Measurements from ENCODE around the gene CSNK2B. TPM values are rescaled to one million over a fixed set of nuclear protein-coding genes. Genes with fewer than 3 reads are reported as not detected.

CSNK2B gene
- total RNA-seq, 2 experiments from 2014 or later, result 233 to 250 TPM

DNA sequence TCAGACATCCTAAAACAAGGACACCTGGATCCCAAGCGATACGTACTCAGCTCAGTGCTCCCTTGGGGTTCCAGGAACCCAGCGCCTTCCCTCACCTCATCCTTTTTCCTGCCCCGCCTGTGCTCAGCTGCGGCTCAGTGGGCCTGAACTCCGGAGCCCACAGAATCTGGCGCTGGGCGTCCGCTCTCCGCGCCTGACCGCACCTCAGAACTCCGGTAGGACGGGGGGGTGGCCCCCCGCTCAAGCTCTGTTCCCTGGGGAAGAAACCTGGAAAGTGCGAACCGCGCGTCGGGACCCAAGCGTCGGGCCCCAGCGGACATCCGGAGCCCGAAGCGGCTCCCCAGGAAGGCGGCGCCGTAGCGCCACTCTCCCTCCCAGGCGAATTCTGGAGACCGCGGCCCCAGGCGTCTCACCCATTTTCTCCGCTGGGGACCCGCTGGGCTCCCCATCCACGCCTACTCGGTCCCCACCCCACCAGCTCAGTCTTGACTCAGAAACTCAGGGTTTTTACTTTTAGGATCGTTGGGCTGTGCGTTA is 15.3 kb downstream of the CSNK2B start:
- H3K4me1 Mint-ChIP-seq (ENCODE audit: low read depth), result peaks cover 43% of the 10 kb centered on the region
- no peaks in the 10 kb centered on the region for H3K27me3 Mint-ChIP-seq (ENCODE audit: low read depth)
- peak overlapping the region; percentile 58 for H3K27ac Mint-ChIP-seq

GRCh38 chr6:31683591-31683990 is 17.7 kb downstream of the CSNK2B start:
- DNase-seq (no peak), ATAC-seq (no peak)
- H3K4me3 Mint-ChIP-seq, result no peak overlapping the region
- POLR2A ChIA-PET, result no interaction called here
- no peaks in the 10 kb centered on the region for H3K27me3 Mint-ChIP-seq (ENCODE audit: low read depth)
- no peaks in the 10 kb centered on the region for H3K9me3 Mint-ChIP-seq (ENCODE audit: insufficient read depth)
- H3K36me3 Mint-ChIP-seq (ENCODE audit: low read depth), result peaks cover 19% of the 10 kb centered on the region
- peaks cover 32% of the 10 kb centered on the region for H3K4me1 Mint-ChIP-seq (ENCODE audit: low read depth)
- H3K27ac Mint-ChIP-seq, result no peak overlapping the region
- CTCF ChIA-PET, result no interaction called here

More for the DNA sequence above, 15.3 kb downstream of the CSNK2B start:
- no peaks in the 10 kb centered on the region for H3K9me3 Mint-ChIP-seq (ENCODE audit: insufficient read depth)
- ATAC-seq (peak; percentile 77), DNase-seq (peak; percentile 45)
- H3K4me3 Mint-ChIP-seq, result peak overlapping the region; percentile 62
- ChIA-PET CTCF (interaction anchor here (0.8 to 2.2 kb wide), 12 partner anchors 9 to 217 kb away, joined by 3 to 25 read pairs (median 4); partner anchors contain the start of genes ABHD16A, DDAH2 and NEU1), POLR2A (interaction anchor here (0.7 to 1.3 kb wide), 4 partner anchors 21 to 136 kb away, joined by 3 to 4 read pairs (median 3); partner anchors contain the start of gene C6orf47)
- peaks cover 13% of the 10 kb centered on the region for H3K36me3 Mint-ChIP-seq (ENCODE audit: low read depth)

DNA sequence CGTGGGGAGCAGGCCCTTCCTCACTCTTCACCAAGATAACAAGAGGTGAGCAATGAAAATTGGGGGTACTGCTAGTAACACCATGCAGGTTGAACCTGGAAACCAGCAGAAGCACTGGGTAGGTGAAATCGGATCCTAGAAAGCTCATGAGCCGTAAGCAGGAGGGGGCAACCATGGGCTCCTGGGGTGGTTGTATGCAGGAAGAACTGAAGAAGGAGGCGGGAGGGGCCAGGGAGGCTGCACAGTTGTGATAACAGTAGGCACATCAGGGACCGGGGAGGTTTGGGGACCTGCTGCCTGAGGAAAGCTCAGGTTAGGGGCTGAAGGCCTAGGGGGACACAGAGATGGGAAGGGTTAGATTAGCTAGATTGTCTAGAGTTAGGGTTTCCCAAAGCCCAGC is 20.6 kb downstream of the CSNK2B start:
- ChIA-PET POLR2A (no interaction called here), CTCF (no interaction called here)
- Mint-ChIP-seq H3K36me3 (ENCODE audit: low read depth) (peaks cover 37% of the 10 kb centered on the region), H3K27me3 (ENCODE audit: low read depth) (no peaks in the 10 kb centered on the region), H3K9me3 (ENCODE audit: insufficient read depth) (no peaks in the 10 kb centered on the region), H3K4me1 (ENCODE audit: low read depth) (peaks cover 10% of the 10 kb centered on the region), H3K4me3 (no peak overlapping the region), H3K27ac (no peak overlapping the region)
- DNase-seq (no peak), ATAC-seq (no peak)

- ATAC-seq (no peak), DNase-seq (no peak)
- Mint-ChIP-seq H3K36me3 (ENCODE audit: low read depth) (peaks cover 36% of the 10 kb centered on the region), H3K4me3 (no peak overlapping the region), H3K27me3 (ENCODE audit: low read depth) (no peaks in the 10 kb centered on the region), H3K9me3 (ENCODE audit: insufficient read depth) (no peaks in the 10 kb centered on the region), H3K4me1 (ENCODE audit: low read depth) (peaks cover 4% of the 10 kb centered on the region), H3K27ac (no peak overlapping the region)
- CTCF ChIA-PET, result no interaction called here
- POLR2A ChIA-PET, result no interaction called here
Measured at GRCh38 chr6:31687321-31687720, 21.4 kb downstream of the CSNK2B start.

DNA sequence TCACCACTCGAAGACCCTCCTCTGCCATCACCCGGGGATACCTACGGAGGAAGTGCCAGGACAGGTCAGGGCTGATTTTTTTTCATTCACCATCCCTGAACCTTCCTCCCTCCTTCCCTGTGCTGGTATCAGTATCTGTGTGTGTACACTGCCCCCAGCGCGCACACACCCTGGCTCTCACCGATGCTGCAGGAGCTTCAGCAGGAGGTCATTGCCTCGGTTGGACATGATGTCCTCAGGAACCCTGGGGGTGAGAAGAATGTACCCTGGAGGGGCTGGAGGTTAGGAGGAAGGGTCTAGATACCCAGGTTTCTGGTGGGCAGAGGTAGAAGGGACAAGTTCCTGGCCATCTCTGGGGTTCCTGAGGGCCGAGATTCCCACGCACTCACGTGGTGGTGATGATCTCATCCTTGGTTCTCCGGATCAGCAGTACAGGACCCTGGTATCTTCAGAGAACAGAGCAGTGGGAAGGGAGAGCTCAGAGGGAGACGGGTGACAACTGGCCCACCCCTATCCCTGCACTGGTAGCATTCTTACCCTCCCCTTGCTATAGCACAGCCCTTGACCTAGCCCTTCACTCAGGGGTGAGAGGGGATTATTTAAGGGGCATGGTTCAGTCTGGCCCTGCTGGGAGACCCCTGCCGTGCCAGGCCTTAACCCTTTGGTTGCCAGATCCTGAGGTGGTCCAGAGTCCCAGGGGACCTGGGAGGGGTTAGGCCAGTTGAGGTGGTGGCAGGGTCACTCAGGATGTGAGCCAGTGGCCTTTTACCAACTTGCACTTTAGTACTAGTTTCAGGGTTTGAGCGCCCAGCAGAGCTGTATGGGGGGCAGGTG is 22.2 kb downstream of the CSNK2B start:
- ATAC-seq (no peak), DNase-seq (no peak)
- ChIA-PET POLR2A (no interaction called here), CTCF (interaction anchor here (1.1 kb wide), 1 partner anchor 82 kb away, joined by 3 read pairs; no protein-coding TSS in a partner anchor)
- Mint-ChIP-seq H3K9me3 (ENCODE audit: insufficient read depth) (no peaks in the 10 kb centered on the region), H3K27me3 (ENCODE audit: low read depth) (no peaks in the 10 kb centered on the region), H3K36me3 (ENCODE audit: low read depth) (peaks cover 40% of the 10 kb centered on the region), H3K4me3 (no peak overlapping the region), H3K4me1 (ENCODE audit: low read depth) (peaks cover 4% of the 10 kb centered on the region), H3K27ac (no peak overlapping the region)

- ATAC-seq, result no peak
- no peaks in the 10 kb centered on the region for H3K27me3 Mint-ChIP-seq (ENCODE audit: low read depth)
- ChIA-PET POLR2A (no interaction called here), CTCF (interaction anchor here (0.5 to 1.6 kb wide), 7 partner anchors 8 to 91 kb away, joined by 3 to 7 read pairs (median 3); partner anchors contain the start of gene LY6G5C)
- H3K27ac Mint-ChIP-seq, result no peak overlapping the region
- DNase-seq, result no peak
- H3K36me3 Mint-ChIP-seq (ENCODE audit: low read depth), result peaks cover 40% of the 10 kb centered on the region
- no peak overlapping the region for H3K4me3 Mint-ChIP-seq
- H3K4me1 Mint-ChIP-seq (ENCODE audit: low read depth), result peaks cover 4% of the 10 kb centered on the region
- H3K9me3 Mint-ChIP-seq (ENCODE audit: insufficient read depth), result no peaks in the 10 kb centered on the region
Measured at GRCh38 chr6:31689249-31690110, 23.6 kb downstream of the CSNK2B start.

DNA sequence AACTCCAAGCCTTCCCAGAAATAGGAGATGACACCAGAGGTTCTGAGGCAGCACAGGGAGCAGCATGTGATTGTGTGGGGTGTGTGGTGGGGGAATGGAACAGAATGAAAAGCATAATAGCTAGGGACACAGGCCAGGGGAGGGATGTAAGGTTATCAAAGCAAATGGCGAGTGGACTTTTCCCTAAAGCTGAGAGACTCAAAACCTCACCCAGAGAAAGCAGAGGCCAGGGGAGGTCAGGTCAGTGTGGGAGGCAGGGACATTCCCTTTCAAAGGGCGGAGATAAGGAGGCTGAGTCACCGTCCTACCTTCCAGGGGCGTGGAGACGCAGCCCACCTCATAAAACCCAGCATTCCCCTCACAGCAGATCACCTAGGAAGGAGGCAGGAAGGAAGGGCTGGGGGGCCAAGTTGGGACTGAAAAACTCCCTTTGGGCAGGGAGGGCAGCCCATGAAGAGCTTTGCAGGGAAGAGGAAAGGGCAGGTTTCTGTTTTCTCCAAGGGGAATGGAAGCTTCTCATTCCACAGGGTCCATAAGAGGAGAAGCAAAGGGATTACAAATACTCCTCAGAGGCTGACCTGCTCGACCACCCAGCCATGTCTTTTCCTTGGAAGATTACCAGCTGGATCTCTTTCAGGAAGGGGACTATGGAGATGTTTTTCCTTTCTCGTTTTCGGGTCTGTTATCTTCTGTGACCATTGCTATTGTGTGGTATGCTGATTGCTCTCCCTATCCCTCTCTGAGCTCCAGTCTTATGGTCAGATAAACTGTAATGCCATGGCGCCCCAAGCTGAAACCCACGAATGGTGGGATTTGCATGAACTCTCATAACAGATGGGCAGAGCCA is 24.6 kb downstream of the CSNK2B start:
- Mint-ChIP-seq H3K9me3 (ENCODE audit: insufficient read depth) (no peaks in the 10 kb centered on the region), H3K36me3 (ENCODE audit: low read depth) (peaks cover 44% of the 10 kb centered on the region), H3K4me1 (ENCODE audit: low read depth) (peaks cover 4% of the 10 kb centered on the region), H3K27ac (no peak overlapping the region), H3K27me3 (ENCODE audit: low read depth) (no peaks in the 10 kb centered on the region), H3K4me3 (no peak overlapping the region)
- ATAC-seq (no peak), DNase-seq (no peak)
- CTCF ChIA-PET, result interaction anchor here (0.5 to 1.9 kb wide), 8 partner anchors 9 to 92 kb away, joined by 3 to 9 read pairs (median 3); partner anchors contain the start of genes ABHD16A, LY6G5B and LY6G5C
- POLR2A ChIA-PET, result interaction anchor here (0.9 to 1.3 kb wide), 3 partner anchors 13 to 47 kb away, joined by 3 to 4 read pairs (median 3); partner anchors contain the start of gene ABHD16A

GRCh38 chr6:31691078-31691463 is 25.2 kb downstream of the CSNK2B start:
- no peaks in the 10 kb centered on the region for H3K9me3 Mint-ChIP-seq (ENCODE audit: insufficient read depth)
- ChIA-PET CTCF (interaction anchor here (1.1 to 1.9 kb wide), 3 partner anchors 12 to 21 kb away, joined by 3 to 9 read pairs (median 7); partner anchors contain the start of genes ABHD16A and LY6G5B), POLR2A (interaction anchor here (0.9 to 1.3 kb wide), 4 partner anchors 12 to 268 kb away, joined by 3 to 6 read pairs (median 4); partner anchors contain the start of genes ABHD16A and SKIC2)
- peaks cover 4% of the 10 kb centered on the region for H3K4me1 Mint-ChIP-seq (ENCODE audit: low read depth)
- H3K4me3 Mint-ChIP-seq, result no peak overlapping the region
- H3K36me3 Mint-ChIP-seq (ENCODE audit: low read depth), result peaks cover 41% of the 10 kb centered on the region
- no peak overlapping the region for H3K27ac Mint-ChIP-seq
- DNase-seq (no peak), ATAC-seq (no peak)
- H3K27me3 Mint-ChIP-seq (ENCODE audit: low read depth), result no peaks in the 10 kb centered on the region

- ATAC-seq (no peak), DNase-seq (no peak)
- Mint-ChIP-seq H3K27ac (no peak overlapping the region), H3K27me3 (ENCODE audit: low read depth) (no peaks in the 10 kb centered on the region), H3K9me3 (ENCODE audit: insufficient read depth) (no peaks in the 10 kb centered on the region), H3K4me1 (ENCODE audit: low read depth) (peaks cover 4% of the 10 kb centered on the region), H3K4me3 (no peak overlapping the region), H3K36me3 (ENCODE audit: low read depth) (peaks cover 41% of the 10 kb centered on the region)
- POLR2A ChIA-PET, result interaction anchor here (0.9 to 1.1 kb wide), 2 partner anchors 33 to 268 kb away, joined by 3 to 6 read pairs; partner anchors contain the start of gene SKIC2
- CTCF ChIA-PET, result interaction anchor here (1.9 kb wide), 1 partner anchor 12 kb away, joined by 9 read pairs; the partner anchor contains the start of gene ABHD16A
Measured at GRCh38 chr6:31691564-31692108, 25.8 kb downstream of the CSNK2B start.

DNA sequence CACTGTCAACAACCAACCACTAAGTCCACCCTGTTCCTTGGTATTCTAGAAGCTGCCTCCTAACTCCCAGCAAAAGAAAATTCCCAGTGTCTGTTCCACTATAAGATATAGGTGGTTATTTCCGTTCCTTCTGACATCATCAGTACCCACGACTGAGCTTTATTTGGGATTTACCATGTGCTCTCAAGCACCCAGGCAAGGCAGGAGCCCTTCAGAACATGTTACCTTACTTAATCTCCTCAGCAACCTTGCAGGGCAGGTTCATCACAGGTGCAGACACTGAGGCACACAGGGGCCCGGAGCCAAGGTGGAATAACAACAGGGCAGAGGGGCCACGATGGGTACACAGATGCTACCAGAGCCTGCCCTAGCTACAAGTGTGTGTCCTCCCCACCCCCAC is 26.5 kb downstream of the CSNK2B start:
- Mint-ChIP-seq H3K4me1 (ENCODE audit: low read depth) (peaks cover 5% of the 10 kb centered on the region), H3K27me3 (ENCODE audit: low read depth) (no peaks in the 10 kb centered on the region), H3K27ac (no peak overlapping the region), H3K4me3 (no peak overlapping the region), H3K9me3 (ENCODE audit: insufficient read depth) (no peaks in the 10 kb centered on the region), H3K36me3 (ENCODE audit: low read depth) (peaks cover 46% of the 10 kb centered on the region)
- ChIA-PET CTCF (interaction anchor here (1.5 to 3.5 kb wide), 2 partner anchors 11 to 77 kb away, joined by 3 to 7 read pairs; partner anchors contain the start of gene ABHD16A), POLR2A (no interaction called here)
- DNase-seq (no peak), ATAC-seq (no peak)

Data from activated CD8-positive, alpha-beta T cell treated with anti-CD3 and anti-CD28 coated beads, Interleukin-2, amount 10 ng/mL, durations not matched to agents 7 days and 5 days (primary cell).